AG09309 (cell line): Measurements from ENCODE around the gene PSPC1.

Experiments used
- DNase-seq: peaks from one replicate; pipeline ENCODE4 v3.0.0-alpha.2; 2010; ENCODE audit warnings: low read depth
- H3K4me3 ChIP-seq: 2 replicates; pipeline ENCODE4 v1.5.1; 2011; ENCODE audit warnings: mild to moderate bottlenecking, low read depth, low read length, moderate library complexity; ENCODE audit not compliant: control insufficient read depth
- TF ChIP-seq, protein P1 (sequence below): IDR thresholded peaks from 2 replicates; pipeline ENCODE4 v1.5.1; 2011; ENCODE audit warnings: mild to moderate bottlenecking, low read depth, low read length, inconsistent platforms; ENCODE audit not compliant: insufficient read depth, control insufficient read depth; ENCODE audit errors: missing control alignments

The PSPC1 gene

GRCh38 chr13:19673473-19674430 is 109.0 kb downstream of the PSPC1 start:
- no peak overlapping the region for H3K4me3 ChIP-seq
- no peak for DNase-seq
- TF ChIP-seq, protein P1, sequence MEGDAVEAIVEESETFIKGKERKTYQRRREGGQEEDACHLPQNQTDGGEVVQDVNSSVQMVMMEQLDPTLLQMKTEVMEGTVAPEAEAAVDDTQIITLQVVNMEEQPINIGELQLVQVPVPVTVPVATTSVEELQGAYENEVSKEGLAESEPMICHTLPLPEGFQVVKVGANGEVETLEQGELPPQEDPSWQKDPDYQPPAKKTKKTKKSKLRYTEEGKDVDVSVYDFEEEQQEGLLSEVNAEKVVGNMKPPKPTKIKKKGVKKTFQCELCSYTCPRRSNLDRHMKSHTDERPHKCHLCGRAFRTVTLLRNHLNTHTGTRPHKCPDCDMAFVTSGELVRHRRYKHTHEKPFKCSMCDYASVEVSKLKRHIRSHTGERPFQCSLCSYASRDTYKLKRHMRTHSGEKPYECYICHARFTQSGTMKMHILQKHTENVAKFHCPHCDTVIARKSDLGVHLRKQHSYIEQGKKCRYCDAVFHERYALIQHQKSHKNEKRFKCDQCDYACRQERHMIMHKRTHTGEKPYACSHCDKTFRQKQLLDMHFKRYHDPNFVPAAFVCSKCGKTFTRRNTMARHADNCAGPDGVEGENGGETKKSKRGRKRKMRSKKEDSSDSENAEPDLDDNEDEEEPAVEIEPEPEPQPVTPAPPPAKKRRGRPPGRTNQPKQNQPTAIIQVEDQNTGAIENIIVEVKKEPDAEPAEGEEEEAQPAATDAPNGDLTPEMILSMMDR = no peak

- no peak for DNase-seq
- no peak overlapping the region for H3K4me3 ChIP-seq
- TF ChIP-seq, protein P1 = no peak
Measured at GRCh38 chr13:19672990-19673389, 109.8 kb downstream of the PSPC1 start.

GRCh38 chr13:19670147-19670546 is 112.6 kb downstream of the PSPC1 start:
- TF ChIP-seq, protein P1 = no peak
- H3K4me3 ChIP-seq = no peak overlapping the region
- no peak for DNase-seq

- TF ChIP-seq, protein P1 = no peak
Measured at GRCh38 chr13:19668778-19669177, 114.0 kb downstream of the PSPC1 start.

GRCh38 chr13:19665427-19665859 is 117.3 kb downstream of the PSPC1 start:
- DNase-seq = no peak
- H3K4me3 ChIP-seq = no peak overlapping the region
- TF ChIP-seq, protein P1 = no peak

More at GRCh38 chr13:19668778-19669177, 114.0 kb downstream of the PSPC1 start:
- no peak overlapping the region for H3K4me3 ChIP-seq
- DNase-seq = no peak

- H3K4me3 ChIP-seq = no peak overlapping the region
- TF ChIP-seq, protein P1 = no peak
- DNase-seq = no peak
Measured at GRCh38 chr13:19664481-19665230, 118.1 kb downstream of the PSPC1 start.
